ENCODE results near the gene PTPRG. TPM values are rescaled to one million over a fixed set of nuclear protein-coding genes. Genes with fewer than 3 reads are reported as not detected.

Gene PTPRG
- total RNA-seq, 1 experiment from 2014 or later: 0.74 TPM

- ChIA-PET POLR2A (no interaction called here), CTCF (no interaction called here)
- no peaks in the 10 kb centered on the region for H3K4me1 ChIP-seq (ENCODE audit: control insufficient read depth, insufficient read depth, low read length)
- H3K27ac ChIP-seq (ENCODE audit: low read length): no peak overlapping the region
- ATAC-seq (no peak), DNase-seq (ENCODE audit: low read depth, low spot score) (no peak)
- H3K9me3 ChIP-seq (ENCODE audit: control insufficient read depth, insufficient read depth, low read depth, low read length): no peaks in the 10 kb centered on the region
- TF ChIP-seq POLR2AphosphoS5 (IDR thresholded peaks at IDR 0.05; ENCODE audit: low read depth, low read length) (no peak), TCF7L2 (IDR thresholded peaks at IDR 0.05; ENCODE audit: low read depth, low read length) (no peak), SIN3A (IDR thresholded peaks at IDR 0.05; ENCODE audit: borderline replicate concordance, insufficient read depth, low read depth, low read length) (no peak)
- TF ChIP-seq, protein P1, sequence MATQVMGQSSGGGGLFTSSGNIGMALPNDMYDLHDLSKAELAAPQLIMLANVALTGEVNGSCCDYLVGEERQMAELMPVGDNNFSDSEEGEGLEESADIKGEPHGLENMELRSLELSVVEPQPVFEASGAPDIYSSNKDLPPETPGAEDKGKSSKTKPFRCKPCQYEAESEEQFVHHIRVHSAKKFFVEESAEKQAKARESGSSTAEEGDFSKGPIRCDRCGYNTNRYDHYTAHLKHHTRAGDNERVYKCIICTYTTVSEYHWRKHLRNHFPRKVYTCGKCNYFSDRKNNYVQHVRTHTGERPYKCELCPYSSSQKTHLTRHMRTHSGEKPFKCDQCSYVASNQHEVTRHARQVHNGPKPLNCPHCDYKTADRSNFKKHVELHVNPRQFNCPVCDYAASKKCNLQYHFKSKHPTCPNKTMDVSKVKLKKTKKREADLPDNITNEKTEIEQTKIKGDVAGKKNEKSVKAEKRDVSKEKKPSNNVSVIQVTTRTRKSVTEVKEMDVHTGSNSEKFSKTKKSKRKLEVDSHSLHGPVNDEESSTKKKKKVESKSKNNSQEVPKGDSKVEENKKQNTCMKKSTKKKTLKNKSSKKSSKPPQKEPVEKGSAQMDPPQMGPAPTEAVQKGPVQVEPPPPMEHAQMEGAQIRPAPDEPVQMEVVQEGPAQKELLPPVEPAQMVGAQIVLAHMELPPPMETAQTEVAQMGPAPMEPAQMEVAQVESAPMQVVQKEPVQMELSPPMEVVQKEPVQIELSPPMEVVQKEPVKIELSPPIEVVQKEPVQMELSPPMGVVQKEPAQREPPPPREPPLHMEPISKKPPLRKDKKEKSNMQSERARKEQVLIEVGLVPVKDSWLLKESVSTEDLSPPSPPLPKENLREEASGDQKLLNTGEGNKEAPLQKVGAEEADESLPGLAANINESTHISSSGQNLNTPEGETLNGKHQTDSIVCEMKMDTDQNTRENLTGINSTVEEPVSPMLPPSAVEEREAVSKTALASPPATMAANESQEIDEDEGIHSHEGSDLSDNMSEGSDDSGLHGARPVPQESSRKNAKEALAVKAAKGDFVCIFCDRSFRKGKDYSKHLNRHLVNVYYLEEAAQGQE (IDR thresholded peaks at IDR 0.05; ENCODE audit: insufficient read depth in 1 of 2, low read depth in 2 of 2, low read length in 1 of 2): no peak
- intact Hi-C loops (cut with micrococcal nuclease; ENCODE audit: unreplicated experiment) (no loop called here), in situ Hi-C loops (cut with HindIII; ENCODE audit: low pct_unique_long_range_greater_than_20kb, low sequenced_read_pairs) (no loop called here)
- BruUV-seq (replicated peaks): no TSS peak
- no peaks in the 10 kb centered on the region for H3K27me3 ChIP-seq (ENCODE audit: control insufficient read depth, insufficient read depth, low read length)
- H3K4me3 ChIP-seq (ENCODE audit: low read depth in 2 of 2, low read length in 2 of 2): no peak overlapping the region
- no peaks in the 10 kb centered on the region for H3K36me3 ChIP-seq (ENCODE audit: control insufficient read depth, insufficient read depth, low read length)
These were observed 692.6 kb downstream of the PTPRG start for GRCh38 chr3:62253971-62254370.

GRCh38 chr3:62255758-62256157, 694.4 kb downstream of the PTPRG start:
- TF ChIP-seq TCF7L2 (IDR thresholded peaks at IDR 0.05; ENCODE audit: low read depth, low read length) (no peak), SIN3A (IDR thresholded peaks at IDR 0.05; ENCODE audit: borderline replicate concordance, insufficient read depth, low read depth, low read length) (no peak), POLR2AphosphoS5 (IDR thresholded peaks at IDR 0.05; ENCODE audit: low read depth, low read length) (no peak), CTCF (IDR thresholded peaks at IDR 0.05) (no peak)
- TF ChIP-seq, protein P1 (IDR thresholded peaks at IDR 0.05; ENCODE audit: insufficient read depth in 1 of 2, low read depth in 2 of 2, low read length in 1 of 2): no peak
- DNase-seq (ENCODE audit: low read depth, low spot score) (no peak), ATAC-seq (no peak)
- no TSS peak for BruUV-seq (replicated peaks)
- Histone ChIP-seq H3K36me3 (ENCODE audit: control insufficient read depth, insufficient read depth, low read length) (no peaks in the 10 kb centered on the region), H3K27me3 (ENCODE audit: control insufficient read depth, insufficient read depth, low read length) (no peaks in the 10 kb centered on the region), H3K4me3 (ENCODE audit: low read depth in 2 of 2, low read length in 2 of 2) (no peak overlapping the region), H3K27ac (ENCODE audit: low read length) (no peak overlapping the region), H3K9me3 (ENCODE audit: control insufficient read depth, insufficient read depth, low read depth, low read length) (no peaks in the 10 kb centered on the region), H3K4me1 (ENCODE audit: control insufficient read depth, insufficient read depth, low read length) (no peaks in the 10 kb centered on the region)
- in situ Hi-C loops (cut with HindIII; ENCODE audit: low pct_unique_long_range_greater_than_20kb, low sequenced_read_pairs): no loop called here
- intact Hi-C loops (cut with micrococcal nuclease; ENCODE audit: unreplicated experiment): no loop called here
- POLR2A ChIA-PET: no interaction called here
- CTCF ChIA-PET: no interaction called here

Measured in Panc1 (cell line).